ENCODE data around the gene CERS5.

The CERS5 gene

GRCh38 chr12:50083301-50083700 is 83.9 kb downstream of the CERS5 start:
- no peak overlapping the region for H3K4me3 ChIP-seq (replicated peaks; ENCODE audit: low read depth, low read length)
- DNase-seq (ENCODE audit: extremely low read depth, low read depth), result no peak
- no peak for TF ChIP-seq CTCF (IDR thresholded peaks at IDR 0.05; ENCODE audit: low read depth, low read length, missing control alignments)

- TF ChIP-seq CTCF (IDR thresholded peaks at IDR 0.05; ENCODE audit: low read depth, low read length, missing control alignments), result no peak
- no peak overlapping the region for H3K4me3 ChIP-seq (replicated peaks; ENCODE audit: low read depth, low read length)
- no peak for DNase-seq (ENCODE audit: extremely low read depth, low read depth)
These were observed 84.5 kb downstream of the CERS5 start for GRCh38 chr12:50082644-50083043.

GRCh38 chr12:50081096-50081808 is 85.9 kb downstream of the CERS5 start:
- no peak overlapping the region for H3K4me3 ChIP-seq (replicated peaks; ENCODE audit: low read depth, low read length)
- no peak for DNase-seq (ENCODE audit: extremely low read depth, low read depth)
- no peak for TF ChIP-seq CTCF (IDR thresholded peaks at IDR 0.05; ENCODE audit: low read depth, low read length, missing control alignments)

GRCh38 chr12:50079771-50080170 is 87.4 kb downstream of the CERS5 start:
- DNase-seq (ENCODE audit: extremely low read depth, low read depth), result no peak
- no peak overlapping the region for H3K4me3 ChIP-seq (replicated peaks; ENCODE audit: low read depth, low read length)
- no peak for TF ChIP-seq CTCF (IDR thresholded peaks at IDR 0.05; ENCODE audit: low read depth, low read length, missing control alignments)
